Transverse colon (tissue), 4 donors: ENCODE results near the gene RNF169. TPM values are rescaled to one million over a fixed set of nuclear protein-coding genes. Genes with fewer than 3 reads are reported as not detected.

Experiments used
- DNase-seq: peaks from one replicate; pipeline ENCODE4 v3.0.0-alpha.2; 2019
- H3K27ac ChIP-seq, 4 donors: fragments of 200-600 bp; sonication (generic); 2 replicates each; pipeline ENCODE4 v1.5.1; 2016 to 2018; ENCODE audit warnings: inconsistent platforms in 4 of 4
- H3K27me3 ChIP-seq: fragments of 200-600 bp; sonication (generic); 2 replicates; pipeline ENCODE4 v1.5.1; 2017; ENCODE audit warnings: inconsistent platforms
- H3K36me3 ChIP-seq, 4 donors: fragments of 200-600 bp; sonication (generic); 2 replicates each; pipeline ENCODE4 v1.5.1; 2017 to 2019; ENCODE audit warnings: inconsistent platforms in 4 of 4
- H3K4me1 ChIP-seq, 4 donors: fragments of 200-600 bp; sonication (generic); 2 replicates each; pipeline ENCODE4 v1.5.1; 2017 to 2020; ENCODE audit warnings: inconsistent platforms in 4 of 4
- H3K4me3 ChIP-seq, 4 donors: fragments of 200-600 bp; sonication (generic); 1 replicate in 1 of 4; 2 replicates in 3 of 4; pipeline versions ENCODE4 v1.5.1 to v1.6.1; 2017 to 2019; ENCODE audit warnings: inconsistent platforms in 4 of 4
- H3K9me3 ChIP-seq, 2 donors: fragments of 200-600 bp; sonication (generic); 2 replicates each; pipeline ENCODE4 v1.5.1; 2017 to 2019; ENCODE audit warnings: inconsistent platforms in 2 of 2
- CTCF ChIP-seq, 5 experiments: fragments of 200-600 bp in 3 of 5; fragments of 450-650 bp in 2 of 5; sonication (generic) in 3 of 5; IDR thresholded peaks; 1 replicate in 2 of 5; 2 replicates in 3 of 5; pipeline ENCODE4 v1.5.1; 2016 to 2017; ENCODE audit warnings: antibody characterized with exemption in 5 of 5, inconsistent platforms in 3 of 5, mild to moderate bottlenecking in 2 of 5, moderate library complexity in 1 of 5
- EP300 ChIP-seq: sonication (generic); formaldehyde crosslinking; IDR thresholded peaks from one replicate; pipeline ENCODE4 v1.6.1; 2017; ENCODE audit warnings: antibody characterized with exemption, low read depth
- POLR2A ChIP-seq: fragments of 450-650 bp; IDR thresholded peaks from one replicate; pipeline ENCODE4 v1.6.1; 2016; ENCODE audit warnings: antibody characterized with exemption, mild to moderate bottlenecking, moderate library complexity
- POLR2AphosphoS5 ChIP-seq, 3 donors: sonication (generic); formaldehyde crosslinking; IDR thresholded peaks; one replicate each; pipeline ENCODE4 v1.6.1; 2016; ENCODE audit warnings: antibody characterized with exemption in 3 of 3
- WGBS, 2 donors: methylation state at CpG; one replicate each; pipeline ENCODE4 v1.1.5; 2018; ENCODE audit warnings: low coverage in 1 of 2; 5-methylcytosine and 5-hydroxymethylcytosine counted together
- in situ Hi-C, 4 donors: fragments of 200-750 bp; cut with MboI; loops; one replicate each; pipeline versions ENCODE4 v1.15.0 to v1.15.1; 2017; ENCODE audit warnings: low sequenced_read_pairs in 3 of 4, low pct_ligation_motif_present in 1 of 4, low pct_unique_long_range_greater_than_20kb in 1 of 4
- intact Hi-C: fragments of 100-400 bp; cut with DNase I; formaldehyde crosslinking; loops from one replicate; pipeline ENCODE4 v1.15.1; 2023; ENCODE audit warnings: low total_unique reads
- total RNA-seq, 4 donors: library from RNA; depleted of rRNA; stranded (reverse); fragments of >200 nt; gene quantifications; one replicate each; pipeline ENCODE4 v1.1.0, GENCODE V29; 2016

RNF169 gene
- total RNA-seq, 4 donors from 2014 or later = 15.1 to 22.4 (median 16.6) TPM

DNA sequence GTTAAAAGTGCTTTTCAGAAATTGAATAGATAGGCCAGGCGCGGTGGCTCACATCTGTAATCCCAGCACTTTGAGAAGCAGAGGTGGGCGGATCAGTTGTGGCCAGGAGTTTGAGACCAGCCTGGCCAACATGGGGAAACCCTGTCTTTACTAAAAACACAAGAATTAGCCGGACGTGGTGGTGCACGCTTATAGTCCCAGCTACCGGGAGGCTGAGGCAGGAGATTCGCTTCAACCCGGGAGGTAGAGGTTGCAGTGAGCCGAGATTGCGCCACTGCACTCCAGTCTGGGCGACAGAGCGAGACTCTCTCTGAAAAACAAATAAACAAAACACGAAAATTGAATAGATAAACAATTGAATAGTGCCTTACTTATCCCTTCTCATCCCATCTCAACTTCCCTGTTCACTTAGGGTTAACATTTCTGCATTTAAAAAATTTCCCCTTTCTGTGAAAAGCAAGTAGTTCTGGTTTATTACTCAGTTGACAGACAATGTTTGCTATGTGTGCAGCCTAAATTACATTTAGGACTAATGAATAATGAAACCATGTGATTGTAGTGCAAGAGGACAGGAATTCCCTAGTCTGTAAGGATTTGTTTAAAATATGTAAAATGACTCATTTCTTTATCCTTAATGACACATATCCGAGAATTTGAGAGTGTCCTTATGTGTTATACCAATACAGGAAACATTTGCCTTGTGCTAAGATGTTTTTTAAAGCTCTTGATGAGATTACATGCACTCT is 6.0 kb downstream of the RNF169 start:
- H3K27me3 ChIP-seq = no peaks in the 10 kb centered on the region
- H3K4me1 ChIP-seq = peaks cover 19 to 59% (median 26%) of the 10 kb centered on the region in 4 donors
- intact Hi-C loops (no loop called here), in situ Hi-C loops (no loop called here)
- no peaks in the 10 kb centered on the region for H3K36me3 ChIP-seq
- no peak overlapping the region for H3K4me3 ChIP-seq
- TF ChIP-seq POLR2AphosphoS5 (IDR thresholded peaks at IDR 0.05) (no peak), EP300 (no peak), CTCF (IDR thresholded peaks at IDR 0.05) (no peak), POLR2A (no peak)
- DNase-seq = no peak
- H3K9me3 ChIP-seq = no peaks in the 10 kb centered on the region
- WGBS, 2 donors = 50 to 68% methylated on average over 8 to 15 of the region's 15 CpGs
- H3K27ac ChIP-seq = peak overlapping the region in 2 of 4 donors; percentile 6 to 21

- Histone ChIP-seq H3K4me3 (no peak overlapping the region), H3K9me3 (no peaks in the 10 kb centered on the region), H3K36me3 (no peaks in the 10 kb centered on the region), H3K27ac (no peak overlapping the region), H3K27me3 (no peaks in the 10 kb centered on the region), H3K4me1 (peaks cover 13 to 50% (median 20%) of the 10 kb centered on the region in 4 donors)
- no peak for TF ChIP-seq EP300
- TF ChIP-seq POLR2A = no peak
- TF ChIP-seq CTCF (IDR thresholded peaks at IDR 0.05) = no peak
- in situ Hi-C loops = no loop called here
- WGBS, 2 donors = 53 to 69% methylated on average over 1 of the region's 1 CpG
- intact Hi-C loops = no loop called here
- DNase-seq = no peak
Measured at GRCh38 chr11:74755395-74755995, 6.8 kb downstream of the RNF169 start.

GRCh38 chr11:74756571-74756970 is 7.9 kb downstream of the RNF169 start:
- WGBS, 2 donors = 90 to 94% methylated on average over 1 of the region's 1 CpG
- in situ Hi-C loops = no loop called here
- no peak overlapping the region for H3K4me3 ChIP-seq

More at GRCh38 chr11:74756571-74756970, 7.9 kb downstream of the RNF169 start:
- no peak for TF ChIP-seq POLR2AphosphoS5 (IDR thresholded peaks at IDR 0.05)
- no peak for TF ChIP-seq POLR2A
- no peak for TF ChIP-seq EP300
- no peak for TF ChIP-seq CTCF (IDR thresholded peaks at IDR 0.05)
- no peaks in the 10 kb centered on the region for H3K36me3 ChIP-seq
- no peak for DNase-seq
- H3K9me3 ChIP-seq = no peaks in the 10 kb centered on the region
- intact Hi-C loops = no loop called here
- H3K4me1 ChIP-seq = peaks cover 13 to 40% (median 20%) of the 10 kb centered on the region in 4 donors
- H3K27ac ChIP-seq = no peak overlapping the region
- H3K27me3 ChIP-seq = no peaks in the 10 kb centered on the region
